K562 (cell line): Measurements from ENCODE around the gene STIM1. TPM values are rescaled to one million over a fixed set of nuclear protein-coding genes. Genes with fewer than 3 reads are reported as not detected.

Source experiments
- ATAC-seq: fragments of 200-7000 bp; cut with Tn5 transposase; 3 replicates; pipeline ENCODE4 v1.9.1; 2020; ENCODE audit warnings: moderate library complexity
- BruUV-seq: library from RNA; stranded (reverse); fragments of 400-500 nt; replicated peaks from 2 replicates; lab custom pipeline; 2021; lab: Mats Ljungman, UMichigan
- CTCF ChIA-PET: fragments of 300-600 bp; formaldehyde crosslinking; extraction: SDS; loops from one replicate; lab custom pipeline; 2021; ENCODE audit warnings: low intra/inter-chr PET ratio; lab: Yijun Ruan, JAX
- POLR2A ChIA-PET: fragments of 300-600, 350-650 bp; sonication (Branson Sonifier 250); formaldehyde crosslinking; extraction: SDS; loops from one replicate; lab custom pipeline; 2021; ENCODE audit warnings: antibody characterized with exemption, inconsistent platforms; lab: Yijun Ruan, JAX
- DNase-seq, 4 experiments: peaks; one replicate each; pipeline versions ENCODE4 v3.0.0 to v3.0.0-alpha.2; 2011 to 2018; ENCODE audit warnings: low spot score in 3 of 4, mixed read lengths in 3 of 4; ENCODE audit errors: extremely low read depth in 1 of 4
- FAIRE-seq: peaks from 2 replicates; lab custom pipeline; 2011; peaks lifted over from hg19 to GRCh38; lab: Jason Lieb, UNC
- H2AFZ ChIP-seq: 2 replicates; pipeline ENCODE4 v1.6.0; 2011; ENCODE audit warnings: low read depth, low read length, control low read depth, inconsistent platforms
- H3K27ac ChIP-seq: fragments of 200-600 bp; 3 replicates; pipeline ENCODE4 v1.8.0; 2011; ENCODE audit warnings: low read depth, mild to moderate bottlenecking, control low read depth, inconsistent platforms, low read length, moderate library complexity, mixed read lengths; ENCODE audit errors: extremely low read depth
- H3K27me3 ChIP-seq, 2 experiments: fragments of 300-600 bp in 1 of 2; 2 replicates in 1 of 2; 3 replicates in 1 of 2; pipeline versions ENCODE4 v1.6.0 to v1.8.0; 2011; ENCODE audit warnings: inconsistent platforms in 2 of 2, low read length in 2 of 2, mild to moderate bottlenecking in 1 of 2, mixed read lengths in 1 of 2, moderate library complexity in 1 of 2; ENCODE audit not compliant: control insufficient read depth in 2 of 2, insufficient read depth in 2 of 2
- H3K36me3 ChIP-seq: fragments of 300-600 bp; 3 replicates; pipeline ENCODE4 v1.8.0; 2011; ENCODE audit warnings: mild to moderate bottlenecking, low read length, inconsistent platforms; ENCODE audit not compliant: control insufficient read depth, insufficient read depth
- H3K4me1 ChIP-seq, 2 experiments: fragments of 200-600 bp in 1 of 2; replicated peaks in 1 of 2; 2 replicates in 1 of 2; 3 replicates in 1 of 2; pipeline versions ENCODE4 v1.5.1 to v1.8.0; 2011; ENCODE audit warnings: inconsistent platforms in 2 of 2, low read length in 2 of 2, mild to moderate bottlenecking in 1 of 2, mixed read lengths in 1 of 2, moderate library complexity in 1 of 2; ENCODE audit not compliant: control insufficient read depth in 2 of 2, insufficient read depth in 2 of 2
- H3K4me2 ChIP-seq: 2 replicates; pipeline ENCODE4 v1.6.1; 2011; ENCODE audit warnings: low read length, control low read depth, inconsistent platforms, mixed read lengths; ENCODE audit not compliant: insufficient read depth
- H3K4me3 ChIP-seq: fragments of 200-600 bp; sonication (generic), shearing (Covaris generic); 2 replicates; pipeline ENCODE4 v1.5.1; 2016; ENCODE audit warnings: control low read depth, inconsistent platforms
- H3K79me2 ChIP-seq: fragments of 200-600 bp; 3 replicates; pipeline ENCODE4 v1.8.0; 2011; ENCODE audit warnings: low read length, inconsistent platforms; ENCODE audit not compliant: control insufficient read depth, insufficient read depth
- H3K9ac ChIP-seq, 2 experiments: 2 replicates each; pipeline versions ENCODE4 v1.6.0 to v1.6.1; 2011; ENCODE audit warnings: low read depth in 2 of 2, low read length in 2 of 2, control low read depth in 1 of 2, inconsistent platforms in 1 of 2, mild to moderate bottlenecking in 1 of 2, mixed read lengths in 1 of 2; ENCODE audit not compliant: insufficient read depth in 1 of 2
- H3K9me1 ChIP-seq: one replicate; pipeline ENCODE4 v1.6.0; 2011; ENCODE audit warnings: inconsistent platforms, mild to moderate bottlenecking, low read length, moderate library complexity; ENCODE audit not compliant: control insufficient read depth, insufficient read depth
- H3K9me3 ChIP-seq: replicated peaks from 2 replicates; pipeline ENCODE4 v1.5.1; 2011; ENCODE audit warnings: low read depth, low read length, inconsistent platforms; ENCODE audit not compliant: control insufficient read depth, insufficient read depth
- H4K20me1 ChIP-seq: replicated peaks from 2 replicates; pipeline ENCODE4 v1.6.1; 2011; ENCODE audit warnings: low read length, inconsistent platforms, mixed read lengths; ENCODE audit not compliant: control insufficient read depth, insufficient read depth
- FOXA3 ChIP-seq, 2 experiments: fragments of 450-650 bp in 1 of 2; sonication (generic) in 1 of 2; formaldehyde crosslinking; IDR thresholded peaks in 1 of 2; conservative IDR thresholded peaks in 1 of 2; 2 replicates each; pipeline versions ENCODE4 v1.4.0 to v1.8.0; 2020 to 2022; ENCODE audit warnings: mild to moderate bottlenecking in 2 of 2, missing genetic modification reagents in 1 of 2
- PHF8 ChIP-seq: fragments of 200-600 bp; sonication (generic); IDR thresholded peaks from 2 replicates; pipeline ENCODE4 v1.6.1; 2012; ENCODE audit warnings: mixed run types, mild to moderate bottlenecking, inconsistent platforms, low read length, moderate library complexity, borderline replicate concordance
- SMARCE1 ChIP-seq: fragments of 450-650 bp; IDR thresholded peaks from 2 replicates; pipeline ENCODE4 v1.7.1; 2016; ENCODE audit warnings: mild to moderate bottlenecking
- TFAP4 ChIP-seq: sonication (generic); formaldehyde crosslinking; IDR thresholded peaks from 2 replicates; pipeline ENCODE4 v1.8.0; 2022; ENCODE audit warnings: missing genetic modification reagents, mild to moderate bottlenecking, moderate library complexity, borderline replicate concordance
- ZNF174 ChIP-seq: fragments of 250-450 bp; sonication (Bioruptor Pico); IDR thresholded peaks from 2 replicates; pipeline ENCODE4 v1.4.0; 2020; ENCODE audit warnings: mild to moderate bottlenecking
- WGBS: fragments of 100-300 bp; shearing (Covaris generic); methylation state at CpG from one replicate; pipeline ENCODE4 v1.1.6; 2016; ENCODE audit warnings: low coverage, mixed read lengths; ENCODE audit not compliant: insufficient coverage; ENCODE audit errors: missing lambda C conversion rate; 5-methylcytosine and 5-hydroxymethylcytosine counted together
- in situ Hi-C: fragments of 300-500 bp; cut with MboI; formaldehyde crosslinking; loops from 4 replicates; pipeline ENCODE4 v1.15.0; 2018; ENCODE audit warnings: inconsistent platforms, mixed read lengths
- intact Hi-C: fragments of 100-400 bp; cut with micrococcal nuclease; formaldehyde crosslinking; loops from 2 replicates; pipeline ENCODE4 v1.14.2; 2022
- polyA plus RNA-seq, 8 experiments: library from polyadenylated mRNA; depleted of rRNA in 4 of 8; stranded (reverse) in 5 of 8; unstranded in 3 of 8; fragments of >200 nt; fragmentation: Nextera tagmentation in 2 of 8; fragmentation: Illumina TruSeq in 1 of 8; extraction: Ambion mirVana in 2 of 8; extraction: Trizol in 1 of 8; gene quantifications; 2 replicates each; pipeline versions ENCODE4 v1.2.1 to v1.2.3, GENCODE V29; 2011 to 2014; ENCODE audit warnings: inconsistent platforms in 1 of 8, missing spikeins in 1 of 8
- total RNA-seq, 7 experiments: library from RNA; depleted of rRNA in 6 of 7; stranded (reverse); fragments of >200 nt in 6 of 7; fragmentation: Illumina TruSeq in 2 of 7; extraction: Trizol in 2 of 7; gene quantifications; 2 replicates each; pipeline versions ENCODE4 v1.2.1 to v1.2.3, GENCODE V29; 2011 to 2021; ENCODE audit warnings: low replicate concordance in 1 of 7
- TF ChIP-seq, protein P1 (sequence below), 3 experiments: IDR thresholded peaks in 2 of 3; conservative IDR thresholded peaks in 1 of 3; 2 replicates each; pipeline ENCODE4 v1.5.1; 2011 to 2012; ENCODE audit warnings: low read length in 3 of 3, mild to moderate bottlenecking in 3 of 3, control low read depth in 2 of 3, improper control_type of control experiment in 1 of 3, inconsistent platforms in 1 of 3, low read depth in 1 of 3, mixed read lengths in 1 of 3, moderate library complexity in 1 of 3; ENCODE audit not compliant: insufficient read depth in 2 of 3

STIM1 gene
- total and polyA plus RNA-seq, 9 of the 15 experiments (the other 6 are each of a cell fraction or from before 2014, with no cell fraction given), result 7.7 to 50.5 (median 22.5) TPM

GRCh38 chr11:3939651-3940190 is 84.3 kb downstream of the STIM1 start:
- peaks cover 5% of the 10 kb centered on the region; the same call in 1 of the 3 replicates for H3K36me3 ChIP-seq

DNA sequence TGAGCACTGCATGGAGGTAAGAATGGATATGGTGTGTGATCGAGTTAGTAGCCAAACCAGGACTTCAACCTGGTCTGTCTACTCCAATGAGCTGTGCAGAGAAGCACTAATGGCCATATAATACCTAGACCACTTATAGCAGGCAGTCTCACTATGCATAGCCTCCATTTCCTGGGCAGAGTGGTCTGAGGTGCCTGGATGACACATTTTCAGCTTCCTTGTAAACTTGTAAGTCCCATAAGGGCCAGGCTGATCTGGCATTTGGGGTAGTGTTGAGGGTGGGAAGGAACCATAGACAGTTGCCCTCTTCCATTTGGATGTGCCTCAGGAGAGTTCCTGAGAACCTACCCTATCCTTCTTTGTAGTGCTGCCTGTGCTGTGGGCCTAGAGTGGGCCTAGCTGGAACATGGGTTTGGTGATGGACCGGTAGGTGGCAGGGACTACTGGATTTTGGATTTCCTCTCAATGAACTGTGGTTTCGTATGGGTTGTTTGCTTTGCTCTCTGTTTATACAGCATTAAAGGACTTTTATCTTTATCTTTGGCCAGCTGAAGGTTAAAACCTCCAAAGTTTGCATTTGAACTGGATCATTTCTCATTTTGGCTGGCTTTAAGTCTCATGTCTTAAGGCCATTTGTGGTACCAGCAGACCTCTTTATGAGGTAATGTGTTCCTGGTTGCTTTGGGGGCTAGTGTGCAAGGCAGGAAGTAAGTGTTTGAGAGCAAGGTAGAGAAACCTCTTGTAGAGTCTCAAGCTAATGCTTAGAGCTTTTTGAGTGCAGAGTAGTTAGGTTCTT is 86.9 kb downstream of the STIM1 start:
- H3K4me2 ChIP-seq, result no peak overlapping the region
- POLR2A ChIA-PET, result interaction anchor here (0.6 to 1.2 kb wide), 5 partner anchors 13 to 119 kb away, joined by 3 to 4 read pairs (median 3); no protein-coding TSS in a partner anchor
- BruUV-seq, result no TSS peak
- in situ Hi-C loops, result no loop called here
- WGBS, result 25% methylated on average over 3 of the region's 3 CpGs
- intact Hi-C loops, result loop anchor here (1.0 kb wide), 1 partner anchor 130 kb away; no protein-coding TSS in a partner anchor
- H3K9me3 ChIP-seq, result no peaks in the 10 kb centered on the region
- no peak overlapping the region for H2AFZ ChIP-seq
- H3K9me1 ChIP-seq, result no peaks in the 10 kb centered on the region
- H3K4me3 ChIP-seq, result no peak overlapping the region
- no peaks in the 10 kb centered on the region for H4K20me1 ChIP-seq
- DNase-seq, result peak in 1 of 4 experiments; percentile 35
- peaks cover 2% of the 10 kb centered on the region; the same call in 1 of the 3 replicates for H3K36me3 ChIP-seq
- ATAC-seq, result peak; percentile 79
- FAIRE-seq, result peak; percentile 51
- peaks cover 0 to 15% of the 10 kb centered on the region in 2 experiments; a peak in 3 of 5 replicates for H3K4me1 ChIP-seq
- H3K27me3 ChIP-seq, result no peaks in the 10 kb centered on the region
- H3K79me2 ChIP-seq, result peaks cover 17% of the 10 kb centered on the region
- H3K27ac ChIP-seq, result no peak overlapping the region
- no peak overlapping the region for H3K9ac ChIP-seq
- CTCF ChIA-PET, result interaction anchor here (0.8 kb wide), 1 partner anchor 131 kb away, joined by 3 read pairs; no protein-coding TSS in a partner anchor
- TF ChIP-seq TFAP4 (CRISPR knock-in tag) (0 out of 2 replicates have a peak, but pooled peaks have one; percentile 17), ZNF174 (no peak), SMARCE1 (0 out of 2 replicates have a peak, but pooled peaks have one; percentile 15), FOXA3 (CRISPR knock-in tag; conservative IDR thresholded peaks at IDR 0.05 in 1 of 2, IDR thresholded peaks at IDR 0.05 in 1 of 2) (peak in 1 of 2 experiments; percentile 88; a peak in 2 of 4 replicates)
- TF ChIP-seq, protein P1, sequence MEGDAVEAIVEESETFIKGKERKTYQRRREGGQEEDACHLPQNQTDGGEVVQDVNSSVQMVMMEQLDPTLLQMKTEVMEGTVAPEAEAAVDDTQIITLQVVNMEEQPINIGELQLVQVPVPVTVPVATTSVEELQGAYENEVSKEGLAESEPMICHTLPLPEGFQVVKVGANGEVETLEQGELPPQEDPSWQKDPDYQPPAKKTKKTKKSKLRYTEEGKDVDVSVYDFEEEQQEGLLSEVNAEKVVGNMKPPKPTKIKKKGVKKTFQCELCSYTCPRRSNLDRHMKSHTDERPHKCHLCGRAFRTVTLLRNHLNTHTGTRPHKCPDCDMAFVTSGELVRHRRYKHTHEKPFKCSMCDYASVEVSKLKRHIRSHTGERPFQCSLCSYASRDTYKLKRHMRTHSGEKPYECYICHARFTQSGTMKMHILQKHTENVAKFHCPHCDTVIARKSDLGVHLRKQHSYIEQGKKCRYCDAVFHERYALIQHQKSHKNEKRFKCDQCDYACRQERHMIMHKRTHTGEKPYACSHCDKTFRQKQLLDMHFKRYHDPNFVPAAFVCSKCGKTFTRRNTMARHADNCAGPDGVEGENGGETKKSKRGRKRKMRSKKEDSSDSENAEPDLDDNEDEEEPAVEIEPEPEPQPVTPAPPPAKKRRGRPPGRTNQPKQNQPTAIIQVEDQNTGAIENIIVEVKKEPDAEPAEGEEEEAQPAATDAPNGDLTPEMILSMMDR (IDR thresholded peaks at IDR 0.05 in 2 of 3, conservative IDR thresholded peaks at IDR 0.05 in 1 of 3; ENCODE audit: insufficient read depth in 2 of 3, low read depth in 1 of 3, low read length in 3 of 3), result peak in 2 of 3 experiments; percentile 38 to 52; a peak in 4 of 6 replicates

More at GRCh38 chr11:3939651-3940190, 84.3 kb downstream of the STIM1 start:
- ATAC-seq, result no peak
- Histone ChIP-seq H3K27me3 (no peaks in the 10 kb centered on the region), H3K9ac (no peak overlapping the region), H4K20me1 (no peaks in the 10 kb centered on the region; the same call in 1 of the 2 replicates), H3K79me2 (peaks cover 35% of the 10 kb centered on the region), H3K4me3 (no peak overlapping the region), H3K4me2 (no peak overlapping the region), H3K27ac (no peak overlapping the region), H2AFZ (no peak overlapping the region), H3K9me1 (peaks cover 4% of the 10 kb centered on the region), H3K9me3 (no peaks in the 10 kb centered on the region), H3K4me1 (peaks cover 0 to 16% of the 10 kb centered on the region in 2 experiments; a peak in 3 of 5 replicates)
- FAIRE-seq, result peak; percentile 54
- TF ChIP-seq PHF8, result no peak
- in situ Hi-C loops, result no loop called here
- ChIA-PET CTCF (no interaction called here), POLR2A (interaction anchor here (1.6 kb wide), 1 partner anchor 9 kb away, joined by 6 read pairs; no protein-coding TSS in a partner anchor)
- intact Hi-C loops, result no loop called here
- no TSS peak for BruUV-seq
- no peak for DNase-seq
- WGBS, result 61% methylated on average over 2 of the region's 2 CpGs
